HG03439 (cell line): Measurements from ENCODE around the gene ZFP1.

ENCODE experiments used
- ATAC-seq: cut with Tn5 transposase; IDR thresholded peaks from one replicate; pipeline ENCODE4 v1.9.1; 2021; ENCODE audit warnings: mild to moderate bottlenecking, moderate library complexity; ENCODE audit not compliant: unreplicated experiment

ZFP1 gene

GRCh38 chr16:75147968-75148310 is 385 bp upstream of the ZFP1 start:
- no peak for ATAC-seq

DNA sequence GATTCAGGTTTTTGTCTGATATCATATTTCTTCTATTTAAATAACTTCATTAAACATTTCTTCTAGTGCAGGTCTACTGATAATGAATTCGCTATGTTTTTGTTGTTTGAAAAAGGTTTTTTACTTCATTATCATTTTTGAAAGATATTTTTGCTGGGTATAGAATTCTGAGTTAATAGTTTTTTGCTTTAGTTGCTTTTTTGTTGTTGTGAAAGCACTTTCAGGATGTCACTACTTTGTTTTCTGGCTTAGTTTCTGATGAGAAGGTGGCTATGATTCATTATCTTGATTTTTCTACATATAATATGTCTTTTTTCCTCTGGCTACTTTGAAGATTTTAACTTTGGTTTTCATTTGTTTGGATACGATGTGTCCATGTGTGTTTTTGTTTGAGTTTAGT is 3.5 kb downstream of the ZFP1 start:
- ATAC-seq = no peak

- ATAC-seq = no peak
Measured at GRCh38 chr16:75152635-75153034, 4.3 kb downstream of the ZFP1 start.

DNA sequence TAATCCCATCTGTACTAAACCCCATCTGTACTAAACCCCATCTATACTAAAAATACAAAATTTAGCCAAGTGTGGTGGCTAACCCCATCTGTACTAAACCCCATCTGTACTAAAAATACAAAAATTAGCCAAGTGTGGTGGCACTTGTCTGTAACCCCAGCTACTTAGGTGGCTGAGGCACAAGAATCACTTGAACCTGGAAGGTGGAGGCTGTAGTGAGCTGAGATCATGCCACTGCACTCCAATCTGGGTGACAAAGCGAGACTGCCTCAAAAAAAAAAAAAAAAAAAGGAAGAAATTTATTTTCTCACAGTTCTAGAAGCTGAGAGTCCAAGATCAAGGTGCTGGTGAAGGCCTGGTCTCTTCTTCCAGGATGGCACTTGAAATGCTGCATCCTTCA is 12.1 kb downstream of the ZFP1 start:
- ATAC-seq = no peak

GRCh38 chr16:75169899-75170405 is 21.6 kb downstream of the ZFP1 start:
- ATAC-seq = no peak

GRCh38 chr16:75172578-75172977 is 24.3 kb downstream of the ZFP1 start:
- ATAC-seq = no peak

- no peak for ATAC-seq
Measured at GRCh38 chr16:75175074-75175473, 26.8 kb downstream of the ZFP1 start.

- ATAC-seq = no peak
Measured at GRCh38 chr16:75176926-75177325, 28.6 kb downstream of the ZFP1 start.

DNA sequence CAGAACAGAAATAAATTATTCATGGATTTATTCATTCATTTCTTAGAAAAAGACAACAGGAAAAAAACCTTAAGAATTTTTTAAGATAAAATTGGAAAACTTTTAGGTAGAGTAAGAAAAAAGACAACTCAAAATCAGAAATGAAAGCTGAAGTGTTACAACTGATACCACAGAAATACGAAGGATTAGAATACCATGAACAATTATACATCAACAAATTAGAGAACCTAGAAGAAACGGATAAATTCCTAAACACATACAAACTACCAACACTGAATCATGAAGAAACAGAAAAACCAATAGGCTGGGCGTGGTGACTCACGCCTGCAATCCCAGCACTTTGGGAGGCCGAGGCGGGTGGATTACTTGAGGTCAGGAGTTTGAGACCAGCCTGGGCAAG is 30.9 kb downstream of the ZFP1 start:
- ATAC-seq = no peak

DNA sequence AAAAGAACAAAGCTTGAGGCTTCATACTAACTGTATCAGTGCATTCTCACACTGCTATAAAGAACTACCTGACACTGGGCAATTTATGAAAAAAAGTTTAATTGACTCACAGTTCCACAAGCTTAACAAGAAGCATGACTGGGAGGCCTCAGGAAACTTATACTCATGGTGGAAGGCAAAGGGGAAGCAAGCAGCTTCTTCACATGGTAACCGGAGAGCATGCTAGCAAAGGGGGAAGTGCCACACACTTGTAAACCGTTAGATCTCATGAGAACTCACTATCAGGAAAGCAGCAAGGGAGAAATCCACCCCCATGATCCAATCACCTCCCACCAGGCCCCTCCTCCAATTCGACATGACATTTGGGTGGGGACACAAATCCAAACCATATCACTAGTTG is 33.3 kb downstream of the ZFP1 start:
- no peak for ATAC-seq

DNA sequence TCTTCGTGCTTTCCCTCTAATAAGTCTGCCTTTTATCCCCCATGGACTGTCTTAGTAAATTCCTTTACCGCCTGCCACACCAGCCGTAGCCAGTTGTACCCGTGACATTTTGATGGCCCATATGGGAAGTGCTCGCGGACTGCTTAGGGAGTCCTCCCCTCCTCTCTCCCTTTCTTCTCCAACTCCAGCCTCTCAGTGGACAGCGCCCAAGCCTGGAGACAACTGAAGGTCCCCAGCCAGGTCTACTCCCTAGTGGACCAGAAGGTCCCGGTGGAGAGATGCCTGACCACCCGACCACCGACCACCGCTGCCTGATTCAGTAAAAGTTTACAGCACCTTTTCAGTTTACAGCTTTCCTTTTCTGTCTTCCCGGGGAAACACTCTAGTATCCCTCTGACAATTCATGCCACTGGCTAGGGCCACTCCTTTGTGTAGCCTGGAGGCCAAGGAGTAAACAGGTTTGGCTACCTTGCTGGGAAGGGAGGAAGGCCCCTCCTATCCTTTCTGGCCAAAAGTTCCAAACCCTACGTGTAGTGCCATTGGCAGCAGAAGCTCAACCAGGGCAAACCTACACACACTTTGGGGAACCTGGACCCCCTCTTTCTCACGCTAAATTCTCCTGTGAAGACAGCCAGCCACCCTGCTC is 40.6 kb downstream of the ZFP1 start:
- ATAC-seq = no peak

DNA sequence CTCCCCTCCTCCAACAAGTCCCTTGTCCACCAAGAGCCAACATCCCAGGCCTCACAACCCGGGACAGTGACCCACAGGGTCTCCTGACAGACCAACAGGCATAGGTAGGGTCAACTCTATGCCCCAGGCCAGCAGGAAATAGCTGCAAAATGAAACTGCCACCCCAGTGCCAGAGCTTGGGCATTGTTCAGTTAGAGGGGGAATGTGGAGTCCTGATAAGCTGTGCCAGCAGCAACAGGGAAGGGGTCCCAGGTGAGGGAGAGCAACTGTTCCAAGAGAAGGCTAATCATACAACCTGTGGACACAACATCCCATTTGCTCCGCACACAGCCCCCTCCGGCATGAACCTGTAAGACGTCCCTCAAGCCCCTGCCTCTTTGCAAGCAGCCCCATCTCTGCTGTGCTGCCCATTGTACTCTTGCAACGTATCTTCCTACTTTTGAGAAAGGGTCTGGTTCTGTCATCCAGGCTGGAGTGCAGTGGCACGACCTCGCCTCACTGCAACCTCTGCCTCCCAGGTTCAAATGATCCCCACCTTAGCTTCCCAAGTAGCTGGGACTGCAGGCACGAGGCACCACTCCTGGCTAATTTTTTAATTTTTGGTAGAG is 41.4 kb downstream of the ZFP1 start:
- no peak for ATAC-seq

DNA sequence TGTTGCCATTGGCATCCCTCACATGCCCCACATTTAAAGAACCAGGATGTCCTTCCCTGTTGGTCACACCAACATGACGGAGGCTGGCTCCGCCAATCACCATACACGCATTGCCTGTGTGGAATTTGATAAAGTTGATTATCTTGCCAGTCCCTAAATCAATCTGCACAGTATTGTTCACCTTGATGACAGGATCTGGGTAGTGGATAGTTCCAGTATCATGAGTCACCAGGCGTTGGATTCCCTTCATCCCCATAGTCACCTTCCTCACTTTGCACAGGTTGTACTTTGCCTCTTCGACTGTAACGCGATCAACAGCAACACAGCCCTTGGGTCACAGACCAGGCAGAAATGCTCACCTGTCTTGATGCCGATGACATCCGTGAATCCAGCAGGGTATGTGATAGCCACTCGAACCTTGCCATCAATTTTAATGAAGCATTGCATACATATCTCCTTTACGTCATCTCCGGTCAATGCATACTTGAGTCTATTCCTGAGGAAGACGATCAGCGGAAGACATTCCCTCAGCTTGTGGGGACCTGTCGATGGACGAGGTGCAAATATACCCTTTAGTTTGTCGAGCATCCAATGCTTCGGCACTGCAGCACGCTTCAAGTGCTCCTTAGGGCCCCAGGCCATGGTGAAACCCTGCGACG is 44.4 kb downstream of the ZFP1 start:
- ATAC-seq = no peak

DNA sequence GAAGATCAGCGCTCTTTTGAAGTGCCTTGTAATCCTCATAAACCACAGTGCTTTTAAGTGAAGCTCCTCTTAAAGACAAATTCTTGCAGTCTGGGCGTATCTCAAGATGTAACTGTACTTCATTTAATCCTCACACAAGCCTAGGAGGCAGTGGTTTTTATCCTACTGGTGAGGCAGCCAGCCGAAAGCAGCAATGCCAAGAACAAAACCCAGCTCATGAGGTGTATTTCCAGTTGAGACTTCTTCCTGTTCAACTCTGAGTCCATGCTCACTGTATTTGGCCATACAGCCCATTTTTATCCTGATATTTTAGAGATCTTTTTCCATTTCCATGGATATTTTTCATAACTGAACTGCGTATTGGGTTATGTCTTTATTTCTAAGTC is 44.9 kb downstream of the ZFP1 start:
- ATAC-seq = no peak

GRCh38 chr16:75193730-75194444 is 45.6 kb downstream of the ZFP1 start:
- no peak for ATAC-seq

DNA sequence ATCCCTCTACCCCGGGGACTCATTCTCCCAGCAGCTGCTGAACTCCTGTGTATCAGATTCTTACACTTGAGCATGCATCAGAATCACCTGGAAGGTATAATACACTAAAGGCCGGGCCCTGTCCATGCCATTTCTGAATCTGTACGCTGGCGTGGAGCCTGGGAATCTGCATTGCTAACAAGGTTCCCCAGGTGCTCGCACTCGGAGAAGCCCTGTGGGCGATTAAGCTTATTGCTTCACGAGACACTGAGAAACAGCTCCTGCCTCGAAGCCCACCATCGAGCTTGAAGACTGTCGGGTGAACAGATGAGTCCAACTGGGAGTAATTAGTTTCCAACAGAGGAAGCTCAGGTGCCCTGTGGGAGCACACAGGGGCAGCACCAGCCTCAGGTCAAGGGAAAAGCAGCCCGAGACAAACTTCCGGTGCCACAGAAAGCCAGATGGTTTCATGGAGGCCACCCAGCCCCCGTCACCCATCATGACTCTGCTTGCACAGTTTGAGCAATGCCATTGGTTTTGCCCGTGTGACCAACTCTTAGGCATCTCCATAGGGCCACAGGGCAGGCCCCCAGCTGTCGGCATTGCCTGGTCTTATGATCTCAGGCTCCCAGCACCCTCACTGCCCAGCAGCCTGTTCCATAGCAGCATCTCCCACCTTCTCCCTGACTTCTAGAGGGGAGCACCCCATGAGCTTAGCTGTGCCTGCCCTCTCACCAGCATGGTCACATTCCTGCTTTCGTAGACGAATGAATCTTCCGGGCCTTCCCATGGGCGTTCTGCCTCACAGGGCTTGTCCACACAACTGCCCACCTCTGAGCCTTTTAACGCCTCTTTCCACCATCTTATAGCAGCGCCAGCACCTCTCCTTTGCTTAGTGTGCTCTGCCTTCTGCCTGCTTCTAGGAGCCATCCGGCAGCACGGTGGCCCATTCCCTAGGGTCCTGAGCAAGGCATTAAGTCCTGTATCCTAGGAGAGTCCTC is 47.8 kb downstream of the ZFP1 start:
- ATAC-seq = no peak

GRCh38 chr16:75196836-75197235 is 48.5 kb downstream of the ZFP1 start:
- no peak for ATAC-seq

- ATAC-seq = no peak
Measured at GRCh38 chr16:75197522-75198134, 49.3 kb downstream of the ZFP1 start.

DNA sequence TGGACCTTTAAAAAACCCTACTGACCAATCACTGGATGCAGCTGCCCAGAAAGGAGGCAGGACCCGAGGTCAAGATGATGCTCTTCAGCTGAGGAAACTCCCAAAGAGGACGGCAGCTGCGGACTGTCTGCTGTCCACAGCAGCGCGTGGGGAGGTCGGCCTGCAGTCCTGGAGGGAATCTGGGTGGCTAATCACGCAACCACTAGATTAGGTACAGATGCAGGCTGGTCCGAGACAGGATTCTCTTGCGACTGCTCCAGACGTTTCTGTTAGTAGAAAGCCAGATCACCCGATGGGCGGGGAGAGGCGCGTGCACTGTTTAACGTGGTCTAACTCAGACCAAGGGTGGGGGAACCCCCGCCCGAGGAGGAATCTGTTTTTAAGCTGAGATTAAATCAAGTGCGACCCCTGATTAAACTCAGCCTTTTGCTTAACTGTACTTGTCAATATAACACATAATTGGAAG is 49.8 kb downstream of the ZFP1 start:
- ATAC-seq = no peak

DNA sequence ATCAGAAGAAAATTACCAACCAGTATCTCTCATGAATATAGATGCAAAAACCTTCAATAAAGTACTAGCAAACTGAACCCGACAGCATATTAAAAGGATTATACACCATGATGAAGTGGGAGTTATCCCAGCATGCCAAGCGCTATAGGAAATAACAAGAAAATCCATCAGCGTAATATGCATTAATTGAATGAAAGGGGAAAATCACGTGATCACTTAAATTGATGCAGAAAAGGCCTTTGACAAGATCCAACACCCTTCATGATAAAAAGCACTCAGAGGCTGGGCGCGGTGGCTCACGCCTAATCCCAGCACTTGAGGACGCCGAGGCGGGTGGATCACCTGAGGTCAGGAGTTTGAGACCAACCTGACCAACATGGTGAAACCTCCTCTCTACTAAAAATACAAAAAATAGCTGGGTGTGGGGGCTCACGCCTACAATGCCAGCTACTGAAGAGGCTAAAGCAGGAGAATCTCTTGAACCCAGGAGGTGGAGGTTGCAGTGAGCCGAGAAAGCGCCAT is 53.8 kb downstream of the ZFP1 start:
- no peak for ATAC-seq
